Activated CD4-positive, alpha-beta T cell treated with anti-CD3 and anti-CD28 coated beads for 4 hours (primary cell): ENCODE measurements around the gene GRAMD4.

Source experiments
- DNase-seq, 2 donors: peaks; one replicate each; pipeline ENCODE4 v3.0.0-alpha.2; 2020

Gene GRAMD4

GRCh38 chr22:46696229-46696518 is 76.0 kb downstream of the GRAMD4 start:
- DNase-seq = no peak

GRCh38 chr22:46696614-46697013 is 76.4 kb downstream of the GRAMD4 start:
- no peak for DNase-seq

- no peak for DNase-seq
Measured at GRCh38 chr22:46697811-46698515, 77.8 kb downstream of the GRAMD4 start.

- no peak for DNase-seq
Measured at GRCh38 chr22:46699091-46699490, 78.9 kb downstream of the GRAMD4 start.

DNA sequence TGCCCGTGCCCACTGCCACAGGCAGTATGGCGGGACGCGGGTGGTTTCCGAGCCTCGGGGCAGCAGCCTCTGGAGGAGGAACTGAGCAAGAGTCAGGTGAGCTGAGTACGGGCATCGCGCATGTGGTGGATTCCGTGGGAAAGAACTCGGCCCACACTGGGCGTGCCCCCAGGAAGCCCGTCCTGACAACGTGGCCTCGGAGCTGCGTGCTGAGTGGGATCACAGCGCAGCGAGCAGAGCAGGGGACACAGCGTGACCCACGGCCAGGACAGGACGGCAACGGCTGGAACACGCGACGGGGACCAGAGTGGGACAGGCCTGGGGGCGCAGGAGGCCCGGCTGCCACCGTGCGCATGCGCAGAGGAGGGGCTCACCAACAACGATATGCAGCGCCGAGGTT is 81.1 kb downstream of the GRAMD4 start:
- no peak for DNase-seq

DNA sequence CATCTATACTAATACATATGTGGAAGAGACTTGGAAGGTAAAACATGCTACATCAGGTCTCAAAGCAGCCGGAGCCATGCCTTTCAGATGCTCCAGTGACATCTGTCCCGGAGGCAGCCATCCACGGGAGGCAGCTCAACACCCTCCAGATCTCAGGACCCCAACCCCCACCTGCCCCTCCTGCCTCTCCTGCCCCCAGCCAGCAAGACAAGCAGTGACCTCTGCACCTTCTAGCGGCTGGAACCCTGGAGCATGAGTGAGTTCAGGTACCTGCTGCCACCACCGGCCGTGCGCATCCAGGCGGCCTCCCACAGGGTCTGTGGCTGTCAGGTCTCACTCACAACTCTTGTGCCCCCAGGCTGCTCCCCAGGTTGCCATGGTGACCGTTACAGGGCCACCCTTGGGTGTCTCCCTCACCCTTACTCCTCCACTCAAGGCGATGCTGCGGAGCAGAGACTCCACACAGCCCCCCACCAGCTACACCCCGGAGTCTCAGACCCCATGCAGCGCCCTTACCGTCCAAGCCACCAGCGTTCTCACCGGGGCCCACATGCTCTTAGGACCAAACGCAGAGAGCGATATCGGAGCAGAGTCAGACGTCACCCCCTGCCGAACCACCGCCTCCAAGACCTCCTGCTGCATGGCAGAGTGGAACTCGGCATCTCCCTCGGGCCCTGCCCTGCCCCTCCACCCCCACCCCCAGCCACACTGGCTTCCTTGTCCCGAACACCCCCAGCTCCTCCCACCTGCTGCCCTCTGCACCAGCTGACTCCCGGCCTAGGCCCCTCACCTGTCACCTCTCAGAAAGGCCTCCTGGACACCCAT is 83.2 kb downstream of the GRAMD4 start:
- DNase-seq = no peak

DNA sequence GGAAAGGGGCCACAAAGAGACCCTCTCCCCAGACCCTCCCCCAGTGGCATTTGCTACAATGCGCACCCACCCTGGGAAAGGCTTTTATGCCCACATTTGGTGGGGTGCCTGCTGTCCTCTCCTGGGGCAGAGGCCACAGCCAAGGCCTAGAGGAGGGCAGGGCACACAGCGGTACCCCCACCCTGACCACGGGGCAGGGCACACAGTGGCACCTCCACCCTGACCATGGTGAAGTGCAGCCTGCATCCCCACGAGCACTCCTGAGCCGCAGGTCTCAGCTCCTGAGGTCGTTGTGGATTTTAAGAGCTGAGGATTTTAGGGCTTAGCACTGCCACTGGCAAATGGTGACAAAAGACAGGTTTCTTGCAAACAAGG is 83.8 kb downstream of the GRAMD4 start:
- no peak for DNase-seq

- no peak for DNase-seq
Measured at GRCh38 chr22:46706060-46706459, 85.9 kb downstream of the GRAMD4 start.

- DNase-seq = no peak
Measured at GRCh38 chr22:46707305-46707704, 87.1 kb downstream of the GRAMD4 start.

GRCh38 chr22:46707827-46708570 is 87.8 kb downstream of the GRAMD4 start:
- no peak for DNase-seq

- no peak for DNase-seq
Measured at GRCh38 chr22:46708766-46709330, 88.7 kb downstream of the GRAMD4 start.

GRCh38 chr22:46710806-46711205 is 90.6 kb downstream of the GRAMD4 start:
- DNase-seq = no peak

- DNase-seq = no peak
Measured at GRCh38 chr22:46712288-46712687, 92.1 kb downstream of the GRAMD4 start.

DNA sequence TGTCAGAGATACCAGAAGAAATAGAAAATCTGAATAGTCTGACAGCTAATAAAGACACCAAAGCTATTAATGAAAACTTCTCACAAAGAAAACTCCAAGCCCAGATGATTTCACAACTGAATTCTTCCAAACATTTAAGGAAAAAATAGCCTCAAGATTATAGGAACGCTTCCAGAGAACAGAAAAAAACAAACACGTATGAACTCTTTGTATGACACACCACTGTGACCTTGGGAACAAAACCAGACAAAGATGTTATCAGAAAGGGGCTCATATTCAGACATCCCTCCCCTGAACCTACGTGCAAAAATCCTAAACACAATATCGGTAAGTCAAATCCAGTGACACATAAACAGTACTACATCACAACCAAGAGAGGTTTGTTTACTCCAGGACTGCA is 94.4 kb downstream of the GRAMD4 start:
- DNase-seq = no peak

GRCh38 chr22:46719921-46720320 is 99.7 kb downstream of the GRAMD4 start:
- no peak for DNase-seq

DNA sequence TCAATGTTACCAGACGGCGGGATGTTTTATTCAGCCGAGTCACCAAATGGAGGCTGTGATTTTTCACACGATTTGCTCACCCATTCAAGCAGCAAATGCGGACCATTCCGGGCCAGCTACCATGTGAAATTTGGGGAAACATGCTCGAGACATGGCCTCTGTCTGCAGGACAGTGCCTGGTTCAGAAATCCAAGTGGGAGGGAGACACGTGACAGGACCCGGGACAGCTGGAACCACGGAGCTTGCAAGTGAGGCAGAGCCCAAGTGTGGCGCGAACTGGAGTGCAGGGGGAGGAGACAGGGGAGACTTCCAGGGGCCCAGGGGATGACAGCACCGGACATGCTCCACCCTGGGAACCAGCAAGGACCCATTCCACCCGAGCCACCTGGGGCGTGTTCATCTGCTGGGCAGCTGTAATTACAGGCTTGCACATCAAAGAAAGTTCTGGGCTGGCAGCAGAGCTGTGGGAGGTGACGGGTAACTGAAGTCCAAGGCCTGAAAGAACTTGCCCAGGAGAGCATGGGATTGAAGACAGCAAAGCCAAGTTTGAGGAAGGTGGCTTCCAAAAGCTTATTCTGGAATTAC is 101.4 kb downstream of the GRAMD4 start:
- no peak for DNase-seq

- no peak for DNase-seq
Measured at GRCh38 chr22:46723882-46724281, 103.7 kb downstream of the GRAMD4 start.

DNA sequence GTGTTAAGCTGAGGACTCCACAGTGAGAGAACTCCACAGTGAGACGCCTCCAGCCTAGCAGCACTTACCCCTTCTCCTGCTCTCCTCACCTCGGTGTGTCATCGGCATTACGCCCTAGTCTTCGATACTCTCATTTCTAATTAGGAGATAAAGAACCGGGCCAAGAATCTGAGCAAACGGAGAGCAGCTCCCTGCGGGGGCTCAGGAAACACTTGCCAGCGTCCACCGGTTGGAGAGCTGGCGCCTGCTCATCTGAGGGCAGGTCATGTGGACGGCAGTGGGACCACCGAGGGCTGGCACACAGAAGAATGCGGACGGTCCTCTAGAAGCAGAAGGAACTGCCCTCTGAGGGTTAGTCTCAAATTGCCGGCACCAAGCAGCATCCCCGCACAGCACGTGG is 104.9 kb downstream of the GRAMD4 start:
- DNase-seq = no peak

DNA sequence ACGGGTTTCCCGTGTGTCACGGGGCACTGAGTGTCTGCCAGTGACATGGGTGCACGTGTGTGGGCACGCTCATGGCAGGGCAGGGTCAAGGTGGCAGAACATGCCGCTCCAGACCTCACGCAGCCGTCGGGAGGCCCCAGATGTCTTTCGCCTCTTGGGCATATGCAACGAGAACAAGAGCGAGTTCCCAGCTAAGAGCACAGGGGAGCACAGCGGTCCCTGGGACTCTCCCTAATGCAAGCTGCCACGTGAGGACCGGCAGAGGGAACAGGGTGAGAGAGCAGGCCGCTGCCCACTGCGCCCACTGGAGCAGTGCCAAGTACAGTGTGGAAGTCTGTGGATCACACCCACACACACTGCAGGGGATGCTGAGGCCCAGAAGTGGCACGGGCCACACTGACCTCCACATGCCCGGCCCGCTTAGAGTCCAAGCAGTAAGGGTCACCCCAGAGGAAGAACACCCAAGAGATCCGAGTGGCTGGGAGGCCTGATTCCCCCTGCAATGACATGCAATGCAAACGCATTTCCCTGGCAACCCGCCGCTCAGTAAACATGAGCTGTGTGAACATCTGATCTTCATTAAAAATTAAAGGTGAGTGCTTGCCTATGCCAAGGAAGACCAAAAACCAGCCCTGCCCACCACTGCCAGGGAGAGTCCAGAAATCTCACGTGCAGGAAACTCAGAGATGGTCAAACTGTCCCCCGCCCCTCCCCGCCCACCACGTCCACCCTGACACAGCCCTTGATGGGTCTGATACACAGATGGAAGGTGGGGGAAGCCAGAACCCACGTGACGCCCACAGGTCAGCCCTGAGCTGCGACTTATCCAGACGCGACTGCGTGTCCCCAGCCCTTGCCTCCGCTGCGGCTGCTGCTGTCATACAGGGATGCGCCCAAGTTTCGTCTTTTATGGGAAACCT is 106.1 kb downstream of the GRAMD4 start:
- no peak for DNase-seq

- no peak for DNase-seq
Measured at GRCh38 chr22:46726986-46727317, 106.8 kb downstream of the GRAMD4 start.

GRCh38 chr22:46727813-46728364 is 107.7 kb downstream of the GRAMD4 start:
- no peak for DNase-seq

DNA sequence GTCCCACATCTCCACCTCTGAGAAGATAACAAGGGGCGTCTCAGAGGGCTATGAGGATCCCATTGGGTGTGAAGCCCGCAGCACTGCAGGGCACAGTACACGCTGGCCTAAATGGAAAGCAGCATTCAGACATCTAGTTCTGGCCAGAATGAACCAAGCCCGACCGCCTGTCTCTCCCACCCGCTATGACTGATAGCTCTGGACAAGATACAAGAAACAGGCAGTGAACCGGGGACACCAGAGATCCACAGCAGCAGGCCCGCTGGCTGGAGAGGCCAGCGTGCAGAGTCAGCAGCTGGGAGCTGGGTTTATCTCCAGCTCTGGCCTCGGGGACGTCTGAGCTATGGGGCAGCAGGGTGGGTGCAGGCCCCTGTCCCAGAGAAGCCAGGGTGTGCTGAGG is 108.3 kb downstream of the GRAMD4 start:
- DNase-seq = no peak
